Measurements from ENCODE around the gene PRPH.
"Not testable (repeated sequence)": the region's sequence is repeated elsewhere in the genome, so short reads cannot be mapped to it uniquely, and the experiment has no call there.

The PRPH gene

GRCh38 chr12:49276304-49277290 is 18.4 kb upstream of the PRPH start:
- no peak for DNase-seq (ENCODE audit: low spot score)

- DNase-seq (ENCODE audit: low spot score), result no peak
Measured at GRCh38 chr12:49277466-49277865, 17.5 kb upstream of the PRPH start.

- no peak for DNase-seq (ENCODE audit: low spot score)
Measured at GRCh38 chr12:49279706-49280159, 15.2 kb upstream of the PRPH start.

GRCh38 chr12:49280545-49280944 is 14.4 kb upstream of the PRPH start:
- not testable (repeated sequence) for DNase-seq (ENCODE audit: low spot score)

GRCh38 chr12:49282302-49282701 is 12.6 kb upstream of the PRPH start:
- DNase-seq (ENCODE audit: low spot score), result no peak

- not testable (repeated sequence) for DNase-seq (ENCODE audit: low spot score)
Measured at GRCh38 chr12:49282740-49283375, 12.1 kb upstream of the PRPH start.

- no peak for DNase-seq (ENCODE audit: low spot score)
Measured at GRCh38 chr12:49283541-49284429, 11.2 kb upstream of the PRPH start.

GRCh38 chr12:49284672-49285071 is 10.3 kb upstream of the PRPH start:
- DNase-seq (ENCODE audit: low spot score), result no peak

- no peak for DNase-seq (ENCODE audit: low spot score)
Measured at GRCh38 chr12:49287876-49288275, 7.1 kb upstream of the PRPH start.

- peak; percentile 76 for DNase-seq (ENCODE audit: low spot score)
Measured at GRCh38 chr12:49288412-49288853, 6.5 kb upstream of the PRPH start.

- DNase-seq (ENCODE audit: low spot score), result no peak
Measured at GRCh38 chr12:49288922-49289555, 5.9 kb upstream of the PRPH start.

- DNase-seq (ENCODE audit: low spot score), result no peak
Measured at GRCh38 chr12:49292729-49293055, 2.3 kb upstream of the PRPH start.

- no peak for DNase-seq (ENCODE audit: low spot score)
Measured at GRCh38 chr12:49293056-49293956, 1.6 kb upstream of the PRPH start.

GRCh38 chr12:49294086-49294803 is 702 bp upstream of the PRPH start:
- no peak for DNase-seq (ENCODE audit: low spot score)

GRCh38 chr12:49294804-49295081 is 204 bp upstream of the PRPH start:
- DNase-seq (ENCODE audit: low spot score), result no peak

GRCh38 chr12:49296034-49296835 is 1.3 kb downstream of the PRPH start:
- DNase-seq (ENCODE audit: low spot score), result peak; percentile 72

GRCh38 chr12:49296836-49297694 is 2.1 kb downstream of the PRPH start:
- peak; percentile 76 for DNase-seq (ENCODE audit: low spot score)

- no peak for DNase-seq (ENCODE audit: low spot score)
Measured at GRCh38 chr12:49297695-49298060, 2.7 kb downstream of the PRPH start.

All from LoVo (cell line).